SH-SY5Y (cell line): ENCODE results near the gene ARHGAP45.

Experiments
- GATA2 ChIP-seq: IDR thresholded peaks from 2 replicates; pipeline ENCODE4 v1.6.1; 2011; ENCODE audit warnings: mild to moderate bottlenecking, low read depth, low read length
- GATA3 ChIP-seq: IDR thresholded peaks from 2 replicates; pipeline ENCODE4 v1.6.1; 2011; ENCODE audit warnings: low read depth, mild to moderate bottlenecking, low read length, moderate library complexity

Gene ARHGAP45

DNA sequence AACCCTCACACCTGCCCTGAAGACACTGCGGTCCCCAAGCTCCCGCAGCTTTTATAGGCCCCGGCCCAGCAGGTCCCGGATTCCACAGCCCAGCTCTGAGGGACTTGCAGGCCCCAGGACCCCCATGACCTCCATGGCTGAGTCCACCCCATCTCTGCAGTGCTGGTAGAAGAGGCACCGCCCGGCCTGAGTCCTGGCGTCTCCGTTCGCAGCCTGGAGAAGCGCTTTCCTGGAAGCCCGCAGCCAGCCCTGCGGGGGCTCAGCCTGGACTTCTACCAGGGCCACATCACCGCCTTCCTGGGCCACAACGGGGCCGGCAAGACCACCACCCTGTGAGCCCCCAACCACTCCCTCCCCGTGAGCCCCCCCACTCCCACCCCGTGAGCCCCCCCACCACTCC lies 17.9 kb upstream of the ARHGAP45 start:
- TF ChIP-seq GATA3 (no peak), GATA2 (no peak)

DNA sequence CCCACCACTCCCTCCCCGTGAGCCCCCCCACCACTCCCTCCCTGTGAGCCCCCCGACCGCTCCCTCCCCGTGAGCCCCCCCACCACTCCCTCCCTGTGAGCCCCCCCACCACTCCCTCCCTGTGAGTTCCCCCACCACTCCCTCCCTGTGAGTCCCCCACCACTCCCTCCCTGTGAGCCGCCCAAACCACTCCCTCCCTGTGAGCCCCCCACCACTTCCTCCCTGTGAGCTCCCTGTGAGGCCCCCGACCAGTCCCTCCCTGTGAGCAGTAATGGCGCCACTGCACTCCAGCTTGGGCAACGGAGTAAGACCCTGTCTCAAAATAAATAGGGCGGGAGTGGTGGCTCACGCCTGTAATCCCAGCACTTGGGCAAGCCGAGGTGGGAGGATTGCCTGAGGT lies 17.2 kb upstream of the ARHGAP45 start:
- TF ChIP-seq GATA2 = no peak
- TF ChIP-seq GATA3 = no peak

DNA sequence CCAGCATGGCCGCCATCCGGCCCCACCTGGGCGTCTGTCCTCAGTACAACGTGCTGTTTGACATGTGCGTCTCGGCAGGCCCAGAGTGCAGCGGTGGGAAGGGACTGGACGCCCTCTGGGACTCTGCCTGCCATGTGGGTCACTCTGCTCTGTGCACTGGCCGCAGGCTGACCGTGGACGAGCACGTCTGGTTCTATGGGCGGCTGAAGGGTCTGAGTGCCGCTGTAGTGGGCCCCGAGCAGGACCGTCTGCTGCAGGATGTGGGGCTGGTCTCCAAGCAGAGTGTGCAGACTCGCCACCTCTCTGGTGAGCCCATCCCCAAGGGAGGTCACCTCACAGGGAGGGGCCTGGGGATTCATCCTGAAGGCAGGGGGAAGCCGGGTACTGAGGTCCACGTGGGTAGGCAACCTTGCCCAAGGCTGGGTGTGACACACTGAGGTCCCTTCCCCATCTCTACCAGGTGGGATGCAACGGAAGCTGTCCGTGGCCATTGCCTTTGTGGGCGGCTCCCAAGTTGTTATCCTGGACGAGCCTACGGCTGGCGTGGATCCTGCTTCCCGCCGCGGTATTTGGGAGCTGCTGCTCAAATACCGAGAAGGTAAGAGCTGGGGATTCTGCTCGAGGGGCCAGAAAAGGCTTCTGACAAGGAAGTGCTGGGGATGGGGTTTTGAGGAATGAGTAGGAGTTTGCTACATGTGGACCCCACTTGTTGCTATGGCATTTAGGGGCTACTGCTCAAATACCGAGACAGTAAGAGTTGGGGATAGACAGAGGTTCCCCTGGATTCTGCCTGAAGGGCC lies 15.8 kb upstream of the ARHGAP45 start:
- no peak for TF ChIP-seq GATA3
- TF ChIP-seq GATA2 = no peak

DNA sequence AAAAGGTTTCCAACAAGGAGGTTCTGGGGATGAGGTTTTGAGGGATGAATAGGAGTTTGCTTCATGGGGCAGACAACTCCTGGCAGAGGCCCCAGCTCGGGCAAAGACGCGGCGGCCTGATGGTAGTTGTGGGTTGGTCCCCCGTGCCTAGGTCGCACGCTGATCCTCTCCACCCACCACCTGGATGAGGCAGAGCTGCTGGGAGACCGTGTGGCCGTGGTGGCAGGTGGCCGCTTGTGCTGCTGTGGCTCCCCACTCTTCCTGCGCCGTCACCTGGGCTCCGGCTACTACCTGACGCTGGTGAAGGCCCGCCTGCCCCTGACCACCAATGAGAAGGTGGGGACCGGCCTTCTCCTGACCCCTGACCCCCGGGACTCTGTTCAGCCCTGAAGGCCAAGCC lies 15.2 kb upstream of the ARHGAP45 start:
- TF ChIP-seq GATA2 = no peak
- TF ChIP-seq GATA3 = no peak

DNA sequence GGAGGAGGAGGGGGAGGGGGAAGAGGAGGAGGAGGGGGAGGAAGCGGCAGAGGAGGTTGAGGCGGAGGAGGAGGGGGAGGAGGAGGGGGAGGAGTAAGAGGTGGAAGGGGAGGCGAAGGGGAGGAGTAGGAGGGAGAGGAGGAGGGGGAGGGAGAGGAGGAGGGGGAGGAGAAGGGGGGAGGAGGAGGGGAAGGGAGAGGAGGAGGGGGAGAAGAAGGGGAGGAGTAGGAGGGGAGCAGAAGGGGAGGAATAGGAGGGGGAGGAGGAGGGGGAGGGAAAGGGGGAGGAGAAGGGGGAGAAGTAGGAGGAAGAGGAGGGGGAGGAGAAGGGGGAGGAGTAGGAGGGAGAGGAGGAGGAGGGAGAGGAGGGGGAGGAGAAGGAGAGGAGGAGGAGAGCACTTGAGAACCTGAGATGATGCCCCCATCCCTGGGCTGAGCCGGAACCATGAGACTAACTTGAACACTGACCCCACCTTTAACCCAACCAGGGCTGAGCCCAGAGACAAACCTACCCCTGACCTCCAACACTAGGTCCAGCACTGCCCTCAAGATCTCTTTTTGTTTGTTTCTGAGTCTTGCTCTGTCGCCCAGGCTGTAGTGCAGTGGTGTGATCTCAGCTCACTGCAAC lies 14.5 kb upstream of the ARHGAP45 start:
- TF ChIP-seq GATA2 (no peak), GATA3 (no peak)

DNA sequence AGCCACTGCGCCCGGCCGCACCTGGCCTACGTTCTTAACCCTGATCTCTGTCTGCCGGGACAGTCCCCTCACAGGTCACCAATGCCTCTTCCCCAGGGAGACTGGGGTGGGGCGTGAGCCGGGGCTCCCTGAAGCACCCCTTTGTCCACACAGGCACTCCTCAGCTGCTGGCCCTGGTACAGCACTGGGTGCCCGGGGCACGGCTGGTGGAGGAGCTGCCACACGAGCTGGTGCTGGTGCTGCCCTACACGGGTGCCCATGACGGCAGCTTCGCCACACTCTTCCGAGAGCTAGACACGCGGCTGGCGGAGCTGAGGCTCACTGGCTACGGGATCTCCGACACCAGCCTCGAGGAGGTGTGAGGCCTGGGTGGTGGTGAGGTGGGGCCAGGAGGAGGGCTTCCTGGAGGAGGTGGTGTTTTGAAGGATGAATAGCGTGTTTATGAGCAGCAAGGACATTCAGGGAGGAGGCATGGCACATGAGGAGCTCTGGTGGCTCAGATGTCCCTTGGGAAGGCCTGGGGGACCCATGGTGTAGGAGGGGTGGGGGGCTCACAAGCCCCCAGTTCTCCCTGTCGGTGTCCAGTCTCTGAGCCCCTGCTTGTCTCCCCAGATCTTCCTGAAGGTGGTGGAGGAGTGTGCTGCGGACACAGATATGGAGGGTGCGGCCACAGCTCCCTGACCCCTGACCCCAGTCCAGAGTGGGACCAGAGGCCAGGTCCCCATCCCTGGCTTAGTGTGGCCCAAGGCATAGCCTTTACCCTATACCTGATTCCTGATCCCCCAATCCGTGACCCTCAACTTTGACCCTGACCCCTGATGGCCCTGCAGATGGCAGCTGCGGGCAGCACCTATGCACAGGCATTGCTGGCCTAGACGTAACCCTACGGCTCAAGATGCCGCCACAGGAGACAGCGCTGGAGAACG lies 13.5 kb upstream of the ARHGAP45 start:
- TF ChIP-seq GATA3 (no peak), GATA2 (no peak)

DNA sequence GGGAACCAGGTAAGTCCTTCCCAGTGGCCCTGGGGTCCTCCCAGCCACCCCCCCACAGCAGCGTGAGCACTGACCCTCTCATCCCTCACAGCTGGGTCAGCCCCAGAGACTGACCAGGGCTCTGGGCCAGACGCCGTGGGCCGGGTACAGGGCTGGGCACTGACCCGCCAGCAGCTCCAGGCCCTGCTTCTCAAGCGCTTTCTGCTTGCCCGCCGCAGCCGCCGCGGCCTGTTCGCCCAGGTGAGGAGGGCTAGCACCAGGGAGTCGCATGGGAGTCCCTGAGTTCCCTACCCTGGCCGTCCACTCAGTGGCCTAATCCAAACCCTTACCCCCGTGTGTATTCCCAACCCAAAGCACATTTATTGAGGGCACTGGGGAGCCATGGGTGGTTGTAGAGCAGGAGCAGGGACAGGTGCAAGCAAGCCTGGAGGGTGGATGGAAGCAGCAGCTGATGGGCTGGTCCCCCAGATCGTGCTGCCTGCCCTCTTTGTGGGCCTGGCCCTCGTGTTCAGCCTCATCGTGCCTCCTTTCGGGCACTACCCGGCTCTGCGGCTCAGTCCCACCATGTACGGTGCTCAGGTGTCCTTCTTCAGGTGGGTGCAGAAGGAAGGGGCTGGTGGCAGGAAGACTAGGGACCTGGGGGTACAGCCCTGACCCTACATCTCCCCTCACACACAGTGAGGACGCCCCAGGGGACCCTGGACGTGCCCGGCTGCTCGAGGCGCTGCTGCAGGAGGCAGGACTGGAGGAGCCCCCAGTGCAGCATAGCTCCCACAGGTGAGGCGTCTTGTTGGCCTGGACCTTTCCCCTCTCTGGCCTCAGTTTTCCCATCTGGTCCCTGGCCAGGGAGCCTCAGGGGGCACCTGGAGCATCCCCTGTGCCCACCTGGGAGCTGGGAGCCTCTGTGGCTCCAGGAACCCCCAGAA lies 12.6 kb upstream of the ARHGAP45 start:
- TF ChIP-seq GATA2 (no peak), GATA3 (no peak)

DNA sequence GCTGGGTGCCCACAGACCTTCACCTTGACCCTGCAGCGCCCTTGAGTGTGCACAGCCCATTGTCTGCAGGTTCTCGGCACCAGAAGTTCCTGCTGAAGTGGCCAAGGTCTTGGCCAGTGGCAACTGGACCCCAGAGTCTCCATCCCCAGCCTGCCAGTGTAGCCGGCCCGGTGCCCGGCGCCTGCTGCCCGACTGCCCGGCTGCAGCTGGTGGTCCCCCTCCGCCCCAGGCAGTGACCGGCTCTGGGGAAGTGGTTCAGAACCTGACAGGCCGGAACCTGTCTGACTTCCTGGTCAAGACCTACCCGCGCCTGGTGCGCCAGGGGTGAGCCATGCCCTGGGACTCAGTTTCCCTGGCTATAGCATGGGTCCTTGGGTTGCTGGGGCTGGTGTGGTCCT lies 11.9 kb upstream of the ARHGAP45 start:
- no peak for TF ChIP-seq GATA3
- no peak for TF ChIP-seq GATA2

DNA sequence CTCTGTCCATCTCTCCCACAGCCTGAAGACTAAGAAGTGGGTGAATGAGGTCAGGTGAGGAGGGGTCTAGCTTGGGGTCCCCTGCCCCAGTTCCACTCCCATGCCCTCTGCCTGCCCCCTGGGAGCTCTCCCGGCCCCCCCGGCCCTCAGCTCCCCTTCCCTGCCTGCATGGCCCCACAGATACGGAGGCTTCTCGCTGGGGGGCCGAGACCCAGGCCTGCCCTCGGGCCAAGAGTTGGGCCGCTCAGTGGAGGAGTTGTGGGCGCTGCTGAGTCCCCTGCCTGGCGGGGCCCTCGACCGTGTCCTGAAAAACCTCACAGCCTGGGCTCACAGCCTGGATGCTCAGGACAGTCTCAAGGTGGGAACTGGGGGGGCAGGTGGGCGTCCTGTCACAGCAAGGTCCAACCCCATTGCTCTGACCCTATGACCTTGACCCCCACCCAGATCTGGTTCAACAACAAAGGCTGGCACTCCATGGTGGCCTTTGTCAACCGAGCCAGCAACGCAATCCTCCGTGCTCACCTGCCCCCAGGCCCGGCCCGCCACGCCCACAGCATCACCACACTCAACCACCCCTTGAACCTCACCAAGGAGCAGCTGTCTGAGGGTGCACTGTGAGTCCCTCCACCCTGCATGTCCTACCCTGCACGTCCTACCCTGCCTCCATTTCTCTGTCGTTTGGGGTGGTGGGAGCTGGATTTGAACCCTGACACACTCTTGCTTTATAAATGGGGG lies 10.9 kb upstream of the ARHGAP45 start:
- TF ChIP-seq GATA2 = no peak
- no peak for TF ChIP-seq GATA3

DNA sequence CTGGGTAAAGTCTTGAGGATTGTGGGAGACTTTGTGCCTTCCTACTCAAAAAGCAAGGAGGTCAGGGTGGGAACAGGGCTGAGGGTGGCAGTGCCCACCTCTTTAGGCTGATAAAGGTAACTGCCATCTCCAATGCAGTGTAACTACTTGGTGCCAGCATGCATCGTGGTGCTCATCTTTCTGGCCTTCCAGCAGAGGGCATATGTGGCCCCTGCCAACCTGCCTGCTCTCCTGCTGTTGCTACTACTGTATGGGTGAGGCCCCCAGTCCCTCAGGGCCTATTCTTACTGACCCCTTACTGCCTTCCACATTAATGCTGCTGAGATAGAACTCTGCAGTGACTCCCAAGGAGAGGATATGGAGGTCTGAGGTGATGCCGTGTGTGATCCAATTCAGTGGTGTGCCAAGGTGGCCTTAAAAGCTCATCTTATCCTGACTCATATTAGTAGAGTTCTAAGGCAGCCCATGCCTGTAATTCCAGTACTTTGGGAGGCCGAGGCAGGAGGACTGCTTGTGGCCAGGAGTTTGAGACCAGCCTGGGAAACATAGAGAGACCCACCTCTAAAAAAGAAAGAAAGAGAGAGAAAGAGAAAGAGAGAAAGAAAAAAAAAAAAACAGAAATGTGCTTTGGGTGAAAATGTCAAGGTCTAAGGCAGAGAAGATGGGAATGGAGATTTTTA lies 9.7 kb upstream of the ARHGAP45 start:
- TF ChIP-seq GATA2 (no peak), GATA3 (no peak)

DNA sequence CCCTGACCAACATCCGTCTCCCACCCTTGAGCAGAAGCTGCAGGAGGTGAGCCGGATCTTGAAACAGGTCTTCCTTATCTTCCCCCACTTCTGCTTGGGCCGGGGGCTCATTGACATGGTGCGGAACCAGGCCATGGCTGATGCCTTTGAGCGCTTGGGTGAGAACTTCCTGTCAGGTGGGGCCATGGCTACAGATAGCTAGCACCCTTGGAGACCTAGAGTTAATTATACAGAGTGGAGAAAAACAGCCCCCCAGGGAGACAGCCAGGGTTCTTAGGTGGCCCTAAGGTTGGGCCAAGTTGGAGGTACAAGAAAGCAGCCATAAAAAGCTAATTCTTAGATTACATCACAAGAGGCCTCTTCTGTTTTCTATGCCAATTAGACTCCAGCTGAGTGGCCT lies 8.9 kb upstream of the ARHGAP45 start:
- TF ChIP-seq GATA3 (no peak), GATA2 (no peak)

DNA sequence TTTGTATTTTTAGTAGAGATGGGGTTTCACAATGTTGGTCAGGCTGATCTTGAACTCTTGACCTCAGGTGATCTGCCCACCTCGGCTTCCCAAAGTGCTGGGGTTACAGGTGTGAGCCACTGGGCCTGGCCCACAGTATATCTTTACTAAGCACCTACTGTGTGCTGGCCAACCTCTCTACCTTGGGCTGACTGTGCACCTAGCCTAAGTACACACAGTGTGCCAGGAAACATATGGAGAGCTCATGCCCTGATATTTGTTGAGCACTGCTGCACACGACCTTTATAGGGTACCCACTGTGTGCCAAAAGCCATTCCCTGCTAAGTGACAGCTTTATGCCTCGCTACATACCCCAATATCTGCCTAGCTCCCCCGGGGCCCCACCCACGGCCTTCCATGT lies 6.3 kb upstream of the ARHGAP45 start:
- no peak for TF ChIP-seq GATA3
- TF ChIP-seq GATA2 = no peak
